HG03103 (cell line): ENCODE measurements around the gene KRT75.

Experiments
- ATAC-seq: cut with Tn5 transposase; IDR thresholded peaks from one replicate; pipeline ENCODE4 v1.9.1; 2021; ENCODE audit warnings: low read depth; ENCODE audit not compliant: unreplicated experiment

KRT75 gene

GRCh38 chr12:52395761-52396434, 38.3 kb downstream of the KRT75 start:
- ATAC-seq = no peak

- ATAC-seq = no peak
Measured at GRCh38 chr12:52394836-52395405, 39.2 kb downstream of the KRT75 start.

GRCh38 chr12:52392465-52393007, 41.6 kb downstream of the KRT75 start:
- ATAC-seq = no peak

GRCh38 chr12:52391618-52392002, 42.6 kb downstream of the KRT75 start:
- ATAC-seq = no peak

- ATAC-seq = no peak
Measured at GRCh38 chr12:52390739-52391617, 43.2 kb downstream of the KRT75 start.

- no peak for ATAC-seq
Measured at GRCh38 chr12:52389313-52390207, 44.6 kb downstream of the KRT75 start.

- no peak for ATAC-seq
Measured at GRCh38 chr12:52387859-52388258, 46.3 kb downstream of the KRT75 start.

GRCh38 chr12:52385226-52385702, 48.9 kb downstream of the KRT75 start, which contains the start of gene KRT84:
Gene KRT84, minus strand, starts transcription at chr12:52385652. Its CDS starts 67 bp downstream, at chr12:52385585.
- no peak for ATAC-seq

- no peak for ATAC-seq
Measured at GRCh38 chr12:52383331-52383730, 50.8 kb downstream of the KRT75 start.

- ATAC-seq = no peak
Measured at GRCh38 chr12:52382854-52383253, 51.3 kb downstream of the KRT75 start.

GRCh38 chr12:52381206-52381605, 53.0 kb downstream of the KRT75 start:
- ATAC-seq = no peak

- ATAC-seq = no peak
Measured at GRCh38 chr12:52380271-52380694, 53.9 kb downstream of the KRT75 start.

- no peak for ATAC-seq
Measured at GRCh38 chr12:52379536-52379935, 54.6 kb downstream of the KRT75 start.

- ATAC-seq = no peak
Measured at GRCh38 chr12:52378091-52378490, 56.1 kb downstream of the KRT75 start.

- no peak for ATAC-seq
Measured at GRCh38 chr12:52377266-52377665, 56.9 kb downstream of the KRT75 start.
